Activated T-cell treated with anti-CD3 and anti-CD28 coated beads for 48 hours (primary cell): ENCODE measurements around the gene SORCS1.

Experiments used
- DNase-seq: peaks from one replicate; pipeline ENCODE4 v3.0.0-alpha.2; 2020; ENCODE audit warnings: low read depth

SORCS1 gene

GRCh38 chr10:106537866-106538265 is 626.6 kb downstream of the SORCS1 start:
- no peak for DNase-seq

- DNase-seq, result no peak
Observed at GRCh38 chr10:106535304-106535953, 629.1 kb downstream of the SORCS1 start.

GRCh38 chr10:106534441-106534840 is 630.1 kb downstream of the SORCS1 start:
- no peak for DNase-seq

GRCh38 chr10:106528702-106529101 is 635.8 kb downstream of the SORCS1 start:
- DNase-seq, result no peak

GRCh38 chr10:106525835-106526234 is 638.7 kb downstream of the SORCS1 start:
- DNase-seq, result no peak
